Heart left ventricle (tissue), 13 donors: ENCODE results near the gene LILRA5.

Source experiments
- POLR2A ChIP-seq, 2 donors: fragments of 450-650 bp; IDR thresholded peaks; one replicate each; pipeline ENCODE4 v1.6.1; 2017; ENCODE audit warnings: antibody characterized with exemption in 2 of 2, mild to moderate bottlenecking in 2 of 2, moderate library complexity in 2 of 2
- TF ChIP-seq, protein P1 (sequence below), 12 donors: fragments of 200-600 bp; sonication (generic) in 4 of 12; IDR thresholded peaks; one replicate each; pipeline versions ENCODE4 v1.5.0 to v1.8.0; 2018 to 2022; ENCODE audit warnings: antibody characterized with exemption in 12 of 12, mild to moderate bottlenecking in 5 of 12
- donor health status: ischemic (EF 13 %, LVEDD 7.1; RV severe dilation, severe dysfunction).
- donor health status: DM: no; HTN: yes; CAD: no.
- donor health status: DM: no; HTN: no; CAD: no.
- donor health status: ischemic (EF 25% LVEDD 6.9; RV normal size, moderate dysfunction).
- donor health status: ischemic (EF 25% LVEDD 5.7; RV mildly dilated, moderate dysfunction).
- donor health status: ischemic (EF 35%, LVEDD 5.7; RV mildly dilated, moderate dysfunction).
- donor health status: nonischemic (EF 11% LVEDD 7.7; RV severe dilation, severe dysfunction).
- donor health status: DM: yes; HTN: yes; CAD: no.
- donor health status: PGD.
- donor health status: ischemic (EF 29% LVEDD 5.4; RV normal size, mild dysfunction).
- donor health status: nonischemic (EF 23%, LVEDD 6.1; RV moderate dilation, normal function).

DNA sequence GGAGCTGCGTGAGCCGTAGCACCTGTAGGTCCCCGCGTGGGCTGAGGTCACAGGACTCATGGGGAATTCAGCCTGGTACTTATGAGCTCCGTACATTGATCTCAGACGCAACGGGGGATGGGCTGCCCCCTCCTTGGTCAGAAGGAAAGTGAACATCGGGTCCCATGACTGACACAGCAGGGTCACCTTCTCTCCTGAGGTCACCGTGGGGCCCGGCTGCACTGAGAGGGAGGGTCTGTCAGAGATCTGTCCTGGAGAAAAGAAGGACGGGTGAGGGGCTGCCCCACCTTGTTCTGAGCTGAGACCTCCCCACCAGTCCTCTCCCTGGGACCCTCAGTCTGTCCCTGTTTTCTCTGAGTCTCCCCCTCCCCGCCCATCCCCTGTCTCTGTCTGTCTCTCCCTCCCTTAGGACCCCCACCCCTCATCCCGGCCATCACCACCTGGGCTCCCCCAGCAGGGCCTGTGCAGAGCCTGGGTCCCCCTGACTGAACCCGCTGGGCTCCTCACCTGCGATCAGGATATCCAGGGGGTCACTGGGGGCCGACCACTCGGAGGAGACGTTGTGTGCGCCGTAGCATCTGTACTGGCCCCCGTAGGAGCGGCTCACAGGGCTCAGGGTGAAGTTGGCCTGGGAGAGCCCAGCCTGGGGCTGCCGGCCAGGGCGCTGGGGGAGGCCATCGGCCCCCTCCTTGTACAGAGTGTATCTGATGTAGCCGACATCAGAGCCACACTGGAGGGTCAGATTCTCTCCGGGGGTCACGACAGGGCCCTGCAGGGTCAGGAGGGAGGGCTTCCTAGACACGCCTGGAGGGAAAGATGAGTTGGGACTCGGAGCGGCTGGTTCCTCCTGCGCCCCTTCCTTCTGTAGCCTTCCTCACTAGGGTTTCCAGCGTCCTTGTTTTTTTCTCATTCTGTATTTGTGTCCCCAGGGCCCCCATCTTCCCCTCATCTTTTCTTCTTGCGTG lies 24.2 kb upstream of the LILRA5 start:
- TF ChIP-seq, protein P1, sequence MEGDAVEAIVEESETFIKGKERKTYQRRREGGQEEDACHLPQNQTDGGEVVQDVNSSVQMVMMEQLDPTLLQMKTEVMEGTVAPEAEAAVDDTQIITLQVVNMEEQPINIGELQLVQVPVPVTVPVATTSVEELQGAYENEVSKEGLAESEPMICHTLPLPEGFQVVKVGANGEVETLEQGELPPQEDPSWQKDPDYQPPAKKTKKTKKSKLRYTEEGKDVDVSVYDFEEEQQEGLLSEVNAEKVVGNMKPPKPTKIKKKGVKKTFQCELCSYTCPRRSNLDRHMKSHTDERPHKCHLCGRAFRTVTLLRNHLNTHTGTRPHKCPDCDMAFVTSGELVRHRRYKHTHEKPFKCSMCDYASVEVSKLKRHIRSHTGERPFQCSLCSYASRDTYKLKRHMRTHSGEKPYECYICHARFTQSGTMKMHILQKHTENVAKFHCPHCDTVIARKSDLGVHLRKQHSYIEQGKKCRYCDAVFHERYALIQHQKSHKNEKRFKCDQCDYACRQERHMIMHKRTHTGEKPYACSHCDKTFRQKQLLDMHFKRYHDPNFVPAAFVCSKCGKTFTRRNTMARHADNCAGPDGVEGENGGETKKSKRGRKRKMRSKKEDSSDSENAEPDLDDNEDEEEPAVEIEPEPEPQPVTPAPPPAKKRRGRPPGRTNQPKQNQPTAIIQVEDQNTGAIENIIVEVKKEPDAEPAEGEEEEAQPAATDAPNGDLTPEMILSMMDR (IDR thresholded peaks at IDR 0.05), result no peak
- no peak for TF ChIP-seq POLR2A (IDR thresholded peaks at IDR 0.05)
